GM21825 (cell line): Measurements from ENCODE around the gene RHEB.

Source experiments
- ATAC-seq: cut with Tn5 transposase; IDR thresholded peaks from one replicate; pipeline ENCODE4 v1.9.1; 2021; ENCODE audit warnings: mild to moderate bottlenecking, moderate library complexity; ENCODE audit not compliant: unreplicated experiment

Gene RHEB, protein sequence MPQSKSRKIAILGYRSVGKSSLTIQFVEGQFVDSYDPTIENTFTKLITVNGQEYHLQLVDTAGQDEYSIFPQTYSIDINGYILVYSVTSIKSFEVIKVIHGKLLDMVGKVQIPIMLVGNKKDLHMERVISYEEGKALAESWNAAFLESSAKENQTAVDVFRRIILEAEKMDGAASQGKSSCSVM

DNA sequence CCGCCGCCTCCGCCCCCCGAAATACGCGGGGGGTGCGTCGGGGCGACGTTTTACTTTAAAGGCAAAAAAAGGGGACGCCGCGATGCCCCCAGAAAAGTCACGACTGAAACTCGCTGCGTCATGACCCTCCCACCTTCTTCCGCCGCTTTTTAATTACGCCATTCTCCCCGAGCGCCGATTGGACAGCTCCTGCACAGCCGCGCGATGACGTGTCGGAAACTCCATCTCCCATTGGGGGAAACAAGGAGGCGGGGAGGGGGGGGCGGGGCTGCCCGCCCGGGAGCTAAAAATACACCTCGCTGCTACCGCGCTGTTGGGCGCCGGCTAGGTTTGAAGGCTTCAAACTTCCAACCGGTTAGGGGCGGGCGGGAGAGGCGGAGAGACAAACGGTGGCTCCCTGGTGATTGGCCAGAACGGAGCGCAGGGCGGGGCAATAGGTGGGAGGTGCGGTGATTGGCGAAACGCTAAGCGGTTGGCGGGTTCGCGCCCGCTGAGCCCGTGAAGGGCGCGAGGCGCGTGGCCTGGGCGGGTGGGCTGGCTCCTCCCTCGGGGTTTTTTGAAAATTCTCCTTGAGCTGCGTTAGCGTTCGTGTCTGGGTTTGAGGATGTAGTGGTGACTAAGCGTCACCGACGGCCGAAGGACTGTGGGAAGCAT lies at the start of gene RHEB:
Gene RHEB, minus strand, starts transcription at position 131 of the 654 bp plus-strand sequence. CDS start 384 bp downstream, outside the sequence.
- ATAC-seq: peak; percentile 71

DNA sequence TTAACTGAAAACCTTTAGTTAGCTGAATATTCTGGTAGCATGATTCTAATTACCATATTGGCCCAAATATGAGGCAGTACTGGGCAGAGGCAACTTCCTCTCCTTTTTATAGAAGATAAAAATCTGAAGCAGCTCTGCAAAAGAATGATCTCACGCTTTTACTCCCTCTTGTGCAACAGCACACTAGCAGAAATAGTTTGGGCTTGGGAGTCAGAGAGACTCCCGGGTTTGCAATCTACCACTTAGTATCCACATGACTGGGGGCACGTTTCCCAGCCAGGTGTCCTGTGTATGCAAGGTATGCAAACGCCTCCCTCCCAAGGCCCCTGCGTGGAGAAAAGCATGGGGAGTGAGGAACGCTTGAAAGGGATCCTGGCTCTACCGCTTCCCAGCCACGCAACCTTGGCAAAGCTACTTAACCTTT lies 47.2 kb upstream of the RHEB start:
- ATAC-seq: no peak

DNA sequence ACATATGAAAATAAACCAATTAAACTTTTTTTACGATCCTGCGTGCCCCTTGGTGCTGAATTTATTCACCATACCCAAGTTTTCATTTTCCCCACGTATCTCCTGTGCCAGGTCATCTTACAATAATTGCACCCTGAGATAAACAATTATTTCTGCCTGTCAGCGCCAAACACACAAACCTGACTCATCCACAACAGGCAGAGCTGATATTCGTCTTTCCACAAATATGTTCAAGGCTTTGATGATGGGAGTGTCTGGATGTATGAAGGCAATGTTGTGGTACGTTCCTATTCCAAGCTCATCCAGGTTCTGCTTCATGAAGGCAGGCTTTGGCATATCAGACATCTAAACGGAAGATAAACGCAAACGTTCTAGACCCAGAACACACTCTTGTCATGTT lies 45.8 kb upstream of the RHEB start:
- no peak for ATAC-seq

- no peak for ATAC-seq
Measured at GRCh38 chr7:151560243-151560642, 40.5 kb upstream of the RHEB start.

- ATAC-seq: no peak
Measured at GRCh38 chr7:151559557-151560183, 40.0 kb upstream of the RHEB start.

- no peak for ATAC-seq
Measured at GRCh38 chr7:151558575-151558974, 38.9 kb upstream of the RHEB start.

- no peak for ATAC-seq
Measured at GRCh38 chr7:151556592-151556991, 36.9 kb upstream of the RHEB start.

GRCh38 chr7:151553356-151553755 lies 33.7 kb upstream of the RHEB start:
- ATAC-seq: no peak

- ATAC-seq: no peak
Measured at GRCh38 chr7:151552352-151553028, 32.8 kb upstream of the RHEB start.

DNA sequence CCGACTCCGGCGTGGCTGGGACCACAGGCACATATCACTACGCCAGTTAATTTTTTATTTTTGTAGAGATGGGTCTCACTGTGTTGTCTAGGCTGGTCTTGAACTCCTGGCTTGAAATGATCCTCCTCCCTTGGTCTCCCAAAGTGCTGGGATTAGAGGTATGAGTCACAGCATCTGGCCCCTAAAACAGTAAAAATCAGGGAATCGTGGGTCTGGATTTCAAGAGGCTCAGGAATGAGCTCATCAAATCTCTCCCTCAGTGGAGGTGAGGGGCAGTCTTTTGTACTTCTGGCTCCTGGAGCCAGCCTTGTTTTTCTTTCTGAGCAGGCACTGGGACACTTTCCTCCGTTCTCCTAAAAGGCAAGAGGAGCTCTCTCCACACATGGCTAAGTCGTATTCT lies 32.1 kb upstream of the RHEB start:
- no peak for ATAC-seq

DNA sequence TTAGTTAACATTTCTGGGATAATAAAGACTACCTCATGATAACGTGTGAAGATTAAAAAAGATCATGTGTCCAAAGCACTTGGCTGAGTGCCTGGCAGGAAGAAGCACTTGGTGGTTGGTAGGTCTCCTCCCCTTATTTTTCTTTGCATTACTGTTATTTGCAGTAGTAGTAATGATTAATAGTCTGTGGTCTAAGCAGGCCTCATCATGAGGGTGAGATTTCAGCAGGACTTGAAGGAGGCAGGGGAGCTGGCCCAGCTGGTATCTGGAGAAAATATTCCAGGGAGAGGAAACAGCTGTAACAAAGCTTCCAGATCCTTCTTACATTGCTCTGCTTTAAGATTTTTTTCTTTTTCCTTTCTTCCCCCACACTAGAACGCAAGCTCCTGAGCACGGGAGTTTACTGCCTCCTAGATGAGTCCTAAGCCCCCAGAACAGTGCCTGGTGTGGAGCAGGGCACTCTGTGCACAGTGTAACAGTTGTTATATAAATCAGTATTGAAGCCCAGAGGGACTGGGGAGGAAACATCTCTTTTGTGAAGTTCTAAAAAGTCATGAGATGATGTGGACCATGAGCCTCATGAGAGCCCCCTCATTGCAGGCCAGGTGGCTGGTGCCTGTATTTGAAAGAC lies 31.1 kb upstream of the RHEB start:
- no peak for ATAC-seq

DNA sequence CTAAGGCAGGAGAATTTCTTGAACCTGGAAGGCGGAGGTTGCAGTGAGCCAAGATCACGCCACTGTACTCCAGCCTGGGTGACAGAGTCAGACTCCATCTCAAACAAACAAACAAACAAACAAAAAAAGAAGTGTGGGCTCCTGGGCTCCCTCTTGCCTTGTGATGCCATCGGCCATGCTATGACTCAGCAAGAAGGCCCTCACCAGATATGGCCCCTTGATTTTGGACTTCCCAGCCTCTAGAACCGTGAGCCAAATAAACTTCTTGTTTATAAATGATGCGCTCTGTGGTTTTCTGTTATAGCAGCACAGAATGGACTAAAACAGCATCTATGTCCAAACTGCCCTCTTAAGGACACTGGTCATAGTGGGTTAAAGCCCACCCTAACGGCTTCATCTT lies 29.9 kb upstream of the RHEB start:
- ATAC-seq: no peak

- ATAC-seq: no peak
Measured at GRCh38 chr7:151549083-151549482, 29.4 kb upstream of the RHEB start.

GRCh38 chr7:151544183-151544582 lies 24.5 kb upstream of the RHEB start:
- ATAC-seq: no peak

DNA sequence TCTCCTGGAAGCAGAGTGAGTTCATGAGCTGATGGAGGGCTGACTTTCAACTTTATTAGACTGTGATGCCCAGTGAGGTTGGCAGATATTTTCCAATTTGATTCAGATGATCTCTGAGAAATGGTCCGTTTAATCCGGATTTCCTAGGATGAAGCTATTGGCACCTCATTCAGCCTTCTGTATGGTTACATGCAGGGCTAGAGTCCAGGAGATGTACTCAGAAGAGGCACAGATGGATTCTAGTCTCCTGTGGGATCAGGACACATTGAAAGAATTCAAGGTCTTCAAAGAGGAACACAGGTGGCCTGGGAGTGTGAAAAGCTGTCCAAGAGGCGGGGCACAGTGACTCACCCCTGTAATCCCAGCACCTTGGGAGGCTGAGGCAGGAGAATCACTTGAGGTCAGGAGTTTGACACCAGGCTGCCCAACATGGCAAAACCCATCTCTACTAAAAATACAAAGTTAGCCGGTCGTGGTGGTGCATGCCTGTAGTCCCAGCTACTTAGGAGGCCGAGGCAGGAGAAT lies 23.0 kb upstream of the RHEB start:
- ATAC-seq: no peak

DNA sequence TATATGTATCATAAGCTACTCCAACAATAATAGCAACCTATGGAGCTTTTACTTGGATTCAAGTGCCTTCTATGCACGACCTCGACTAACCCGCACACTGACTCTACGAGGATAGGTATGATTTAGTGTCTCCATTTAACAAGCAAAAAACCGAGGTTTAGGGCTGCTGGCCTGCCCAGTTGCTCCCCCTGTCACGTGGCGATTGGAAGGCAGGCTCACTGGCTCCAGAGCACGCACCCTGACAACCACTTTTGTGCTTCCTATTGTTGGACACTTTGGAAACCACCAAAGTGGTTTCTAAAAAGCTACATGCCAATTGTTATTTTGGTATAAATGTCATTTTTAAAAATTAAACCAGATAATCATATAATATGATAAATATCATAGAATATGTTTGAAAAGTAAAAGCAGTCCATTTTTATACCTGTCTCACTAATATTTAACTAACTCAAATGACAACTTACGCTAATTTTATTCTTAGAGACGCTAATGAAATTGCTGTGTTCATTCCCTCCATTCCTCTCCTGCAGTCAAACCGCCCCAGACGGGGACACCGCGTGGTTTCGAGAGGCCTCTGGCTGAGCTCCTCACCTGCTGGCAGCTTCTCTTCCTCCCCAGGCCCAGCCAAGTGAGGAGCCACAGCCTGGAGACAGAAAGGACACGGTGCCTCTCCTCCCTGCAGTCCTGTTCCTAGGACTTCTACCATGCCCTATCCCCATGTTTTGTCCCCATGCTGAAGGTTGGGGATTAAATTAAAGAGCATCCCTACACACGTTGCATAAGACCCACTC lies 22.2 kb upstream of the RHEB start:
- ATAC-seq: no peak

DNA sequence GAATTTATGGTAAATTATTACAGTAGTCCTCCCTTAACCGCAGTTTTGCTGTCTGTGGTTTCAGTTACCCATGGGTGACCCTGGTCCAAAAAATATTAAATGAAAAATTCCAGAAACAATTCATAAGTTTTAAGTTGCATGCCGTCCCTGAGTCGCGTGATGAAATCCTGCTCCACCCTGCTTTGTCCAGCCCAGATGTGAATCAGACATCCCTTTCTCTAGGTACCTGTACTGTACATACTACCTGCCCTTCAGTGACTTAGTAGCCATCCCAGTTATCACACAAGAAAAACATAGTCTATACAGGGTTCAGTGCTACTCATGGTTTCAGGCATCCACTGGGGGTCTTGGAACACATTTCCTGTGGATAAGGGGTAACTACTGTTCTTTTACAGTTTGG lies 20.5 kb upstream of the RHEB start:
- no peak for ATAC-seq

- no peak for ATAC-seq
Measured at GRCh38 chr7:151539088-151539671, 19.5 kb upstream of the RHEB start.

- ATAC-seq: no peak
Measured at GRCh38 chr7:151537818-151538561, 18.3 kb upstream of the RHEB start.
